Neural cell (in vitro differentiated cells): ENCODE results near the gene NPW. TPM values are rescaled to one million over a fixed set of nuclear protein-coding genes. Genes with fewer than 3 reads are reported as not detected.

Experiments used
- H2AFZ ChIP-seq: fragments of 200-600, 300-800 bp; sonication (generic), shearing (Covaris generic); 2 replicates; pipeline ENCODE4 v1.6.0; 2014; ENCODE audit warnings: low read depth, mild to moderate bottlenecking, antibody characterized with exemption, low read length, moderate library complexity
- H3F3A ChIP-seq: fragments of 200-600 bp; shearing (Covaris generic); 2 replicates; pipeline ENCODE4 v1.6.1; 2016; ENCODE audit warnings: mild to moderate bottlenecking, moderate library complexity, mixed read lengths, antibody characterized with exemption, low read length; ENCODE audit not compliant: insufficient read depth, poor library complexity, severe bottlenecking
- H3K27ac ChIP-seq: fragments of 200-600, 300-800 bp; sonication (generic), shearing (Covaris generic); 2 replicates; pipeline ENCODE4 v1.5.1; 2014; ENCODE audit warnings: mild to moderate bottlenecking, low read length, moderate library complexity
- H3K27me3 ChIP-seq: fragments of 300-800, 200-600 bp; sonication (generic), shearing (Covaris generic); 2 replicates; pipeline ENCODE4 v1.6.0; 2014; ENCODE audit warnings: mild to moderate bottlenecking, low read depth, low read length, moderate library complexity; ENCODE audit not compliant: insufficient read depth
- H3K36me3 ChIP-seq: fragments of 300-800, 200-600 bp; sonication (generic), shearing (Covaris generic); 2 replicates; pipeline ENCODE4 v1.5.1; 2014; ENCODE audit warnings: mild to moderate bottlenecking, antibody characterized with exemption, low read length, moderate library complexity; ENCODE audit not compliant: insufficient read depth
- H3K4me2 ChIP-seq: fragments of 300-800, 200-600 bp; sonication (generic), shearing (Covaris generic); 2 replicates; pipeline ENCODE4 v1.6.0; 2014; ENCODE audit warnings: mild to moderate bottlenecking, low read length
- H3K4me3 ChIP-seq: fragments of 300-800, 200-600 bp; sonication (generic), shearing (Covaris generic); 2 replicates; pipeline ENCODE4 v1.5.1; 2014; ENCODE audit warnings: mild to moderate bottlenecking, low read length, moderate library complexity
- H3K79me2 ChIP-seq: fragments of 200-600 bp; shearing (Covaris generic); replicated peaks from 2 replicates; pipeline ENCODE4 v1.6.0; 2014; ENCODE audit warnings: mild to moderate bottlenecking, low read length, moderate library complexity; ENCODE audit not compliant: insufficient read depth
- H3K9ac ChIP-seq: fragments of 300-800, 200-600 bp; sonication (generic), shearing (Covaris generic); 2 replicates; pipeline ENCODE4 v1.6.1; 2016; ENCODE audit warnings: mild to moderate bottlenecking, low read length, mixed read lengths
- H3K9me2 ChIP-seq: fragments of 200-600 bp; shearing (Covaris generic); 2 replicates; pipeline ENCODE4 v1.6.1; 2016; ENCODE audit warnings: mild to moderate bottlenecking, low read length, mixed read lengths; ENCODE audit not compliant: insufficient read depth
- H3K9me3 ChIP-seq: fragments of 200-600, 300-800 bp; sonication (generic), shearing (Covaris generic); 2 replicates; pipeline ENCODE4 v1.6.1; 2016; ENCODE audit warnings: mild to moderate bottlenecking, mixed run types, low read length, moderate library complexity, mixed read lengths
- H4K20me1 ChIP-seq: fragments of 200-600 bp; shearing (Covaris generic); 2 replicates; pipeline ENCODE4 v1.6.1; 2016; ENCODE audit warnings: mild to moderate bottlenecking, mixed run types; ENCODE audit not compliant: insufficient read depth
- CTCF ChIP-seq: fragments of 450-650 bp; IDR thresholded peaks from 2 replicates; pipeline ENCODE4 v1.5.1; 2014; ENCODE audit warnings: antibody characterized with exemption, mild to moderate bottlenecking, moderate library complexity; ENCODE audit not compliant: poor library complexity, severe bottlenecking
- EP300 ChIP-seq: fragments of 450-650 bp; conservative IDR thresholded peaks from 2 replicates; pipeline ENCODE4 v1.6.1; 2014; ENCODE audit warnings: antibody characterized with exemption, mild to moderate bottlenecking, moderate library complexity; ENCODE audit not compliant: poor library complexity, severe bottlenecking
- EZH2 ChIP-seq: fragments of 200-600, 300-800 bp; shearing (Covaris generic), sonication (generic); IDR thresholded peaks from 2 replicates; pipeline ENCODE4 v1.6.1; 2014; ENCODE audit warnings: antibody characterized with exemption, low read length, borderline replicate concordance, mild to moderate bottlenecking; ENCODE audit not compliant: insufficient read depth, poor library complexity, severe bottlenecking
- MXI1 ChIP-seq: fragments of 450-650 bp; conservative IDR thresholded peaks from 2 replicates; pipeline ENCODE4 v1.6.1; 2014; ENCODE audit warnings: antibody characterized with exemption, mild to moderate bottlenecking; ENCODE audit not compliant: poor library complexity, severe bottlenecking
- POLR2AphosphoS5 ChIP-seq: IDR thresholded peaks from 2 replicates; pipeline ENCODE4 v1.6.1; 2012
- RAD21 ChIP-seq: fragments of 450-650 bp; conservative IDR thresholded peaks from 2 replicates; pipeline ENCODE4 v1.6.1; 2014; ENCODE audit warnings: antibody characterized with exemption, mild to moderate bottlenecking, moderate library complexity
- REST ChIP-seq: IDR thresholded peaks from 2 replicates; pipeline ENCODE4 v1.6.1; 2012; ENCODE audit warnings: borderline replicate concordance
- SMC3 ChIP-seq: fragments of 450-650 bp; conservative IDR thresholded peaks from 2 replicates; pipeline ENCODE4 v1.6.1; 2014; ENCODE audit warnings: antibody characterized with exemption, mild to moderate bottlenecking, moderate library complexity; ENCODE audit not compliant: poor library complexity
- TAF1 ChIP-seq: IDR thresholded peaks from 2 replicates; pipeline ENCODE4 v1.6.1; 2012; ENCODE audit warnings: low read depth
- polyA plus RNA-seq: library from polyadenylated mRNA; depleted of rRNA; stranded (reverse); fragments of >200 nt; gene quantifications from 2 replicates; pipeline ENCODE4 v1.2.3, GENCODE V29; 2014

NPW gene
- polyA plus RNA-seq, 1 donor from 2014 or later, result not detected

DNA sequence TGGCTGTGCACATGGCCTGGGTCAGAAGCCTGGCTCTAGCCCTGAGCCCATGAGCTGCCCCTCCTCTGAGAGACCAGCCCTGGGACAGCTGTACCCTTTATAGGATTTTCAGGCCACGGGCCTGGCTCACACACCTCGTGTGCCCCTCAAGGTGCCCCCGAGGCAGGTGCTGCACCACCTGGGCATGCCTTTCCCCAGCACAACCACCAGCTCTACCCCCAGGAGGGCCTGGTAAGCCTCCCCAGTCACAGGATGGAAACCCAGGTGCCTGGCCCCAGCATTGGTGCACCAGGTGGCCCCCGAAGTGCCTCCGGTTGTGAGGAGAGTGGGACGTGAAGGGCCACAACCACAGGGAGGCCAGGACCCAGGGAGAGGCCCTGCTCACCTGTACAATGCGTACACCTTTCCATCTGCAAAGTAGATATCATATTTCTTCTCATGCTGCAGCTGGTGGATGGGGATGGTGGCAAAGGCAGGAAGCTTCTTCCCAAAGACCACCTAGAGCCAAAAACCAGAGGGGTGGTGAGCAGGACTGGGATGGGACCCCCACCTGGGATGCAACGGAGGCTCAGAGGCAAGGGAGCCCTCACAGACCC, 16.3 kb upstream of the NPW start:
- TF ChIP-seq EP300, result no peak
- TF ChIP-seq RAD21, result no peak
- no peak for TF ChIP-seq CTCF
- TF ChIP-seq EZH2, result no peak
- no peak for TF ChIP-seq SMC3
- TF ChIP-seq MXI1, result no peak
- no peak for TF ChIP-seq POLR2AphosphoS5
- no peak for TF ChIP-seq REST
- no peak for TF ChIP-seq TAF1
- Histone ChIP-seq H3K9me3 (no peaks in the 10 kb centered on the region), H3F3A (no peaks in the 10 kb centered on the region), H2AFZ (no peak overlapping the region), H3K9ac (no peak overlapping the region), H4K20me1 (peaks cover 5% of the 10 kb centered on the region), H3K9me2 (no peaks in the 10 kb centered on the region), H3K36me3 (no peaks in the 10 kb centered on the region), H3K4me3 (peak overlapping the region; percentile 50), H3K27me3 (no peaks in the 10 kb centered on the region), H3K79me2 (peaks cover 30% of the 10 kb centered on the region), H3K27ac (no peak overlapping the region), H3K4me2 (no peak overlapping the region)

DNA sequence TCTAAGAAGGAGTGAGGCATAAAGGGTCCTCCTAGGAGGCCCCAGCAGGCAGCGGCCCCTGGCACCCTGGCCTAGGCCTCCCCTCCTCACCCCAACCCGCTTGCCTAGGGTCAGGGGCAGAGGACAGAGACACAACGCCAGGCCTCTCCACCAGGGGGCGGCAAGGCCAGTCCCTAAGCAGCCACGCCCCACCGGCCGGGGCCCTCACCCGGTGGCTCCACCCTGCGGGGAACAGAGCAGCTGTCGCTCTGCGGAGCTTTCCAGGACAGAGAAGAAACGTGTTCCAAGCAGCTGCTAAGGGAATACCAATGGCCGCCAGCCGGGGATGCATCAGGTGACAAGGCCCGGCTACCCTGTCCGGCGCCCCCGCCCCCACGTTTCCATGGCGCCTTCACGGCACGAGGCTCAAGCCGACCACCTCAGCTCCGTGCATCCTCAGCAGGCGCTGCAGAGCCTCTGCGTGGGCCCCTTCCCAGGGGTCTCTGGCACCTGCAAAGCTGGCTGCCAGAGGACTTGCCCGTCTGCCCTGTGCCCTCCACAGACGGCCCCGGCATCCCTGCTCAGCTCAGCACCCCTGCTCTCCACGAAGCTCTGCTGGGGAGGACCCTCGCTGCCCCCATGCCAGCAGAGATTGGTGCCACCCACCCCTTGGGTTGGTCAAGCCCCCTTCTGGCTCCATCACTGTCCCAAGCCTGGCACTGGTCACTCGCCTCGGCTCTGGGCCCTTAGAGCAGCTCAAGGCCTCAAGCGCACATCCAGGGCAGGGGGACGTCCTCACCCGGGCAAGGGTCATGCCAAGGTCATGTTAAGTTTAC, 15.6 kb upstream of the NPW start:
- Histone ChIP-seq H3K36me3 (no peaks in the 10 kb centered on the region), H3F3A (no peaks in the 10 kb centered on the region), H3K9me3 (no peaks in the 10 kb centered on the region), H3K79me2 (peaks cover 37% of the 10 kb centered on the region), H3K4me3 (peak overlapping the region; percentile 50), H3K9me2 (no peaks in the 10 kb centered on the region), H3K9ac (peak overlapping the region; percentile 49), H3K27me3 (no peaks in the 10 kb centered on the region), H3K4me2 (no peak overlapping the region), H3K27ac (peak overlapping the region; percentile 28), H4K20me1 (peaks cover 5% of the 10 kb centered on the region), H2AFZ (no peak overlapping the region)
- TF ChIP-seq REST (no peak), MXI1 (peak; percentile 49), SMC3 (peak; percentile 72), CTCF (peak; percentile 83), RAD21 (peak; percentile 53)
